PC-3 (cell line): ENCODE results near the gene GPC6. TPM values are rescaled to one million over a fixed set of nuclear protein-coding genes. Genes with fewer than 3 reads are reported as not detected.
A peak's percentile ranks its signal among the peaks of the same experiment; 100 is the strongest.

Experiments used
- ATAC-seq: fragments of 200-7000 bp; cut with Tn5 transposase; 2 replicates; pipeline ENCODE4 v1.9.1; 2020; ENCODE audit warnings: mild to moderate bottlenecking, moderate library complexity
- BruUV-seq: library from RNA; stranded (reverse); fragments of 400-500 nt; replicated peaks from 2 replicates; lab custom pipeline; 2021; lab: Mats Ljungman, UMichigan
- CTCF ChIA-PET: fragments of 300-600 bp; sonication (Branson Sonifier 250); formaldehyde crosslinking; loops from one replicate; lab custom pipeline; 2022; ENCODE audit warnings: antibody characterized with exemption; lab: Charles Lee
- POLR2A ChIA-PET: fragments of 300-600 bp; sonication (Branson Sonifier 250); formaldehyde crosslinking; loops from one replicate; lab custom pipeline; 2022; ENCODE audit warnings: antibody characterized with exemption; ENCODE audit not compliant: unreplicated experiment; lab: Charles Lee
- DNase-seq: peaks from one replicate; pipeline ENCODE4 v3.0.0-alpha.2; 2015
- H2AFZ ChIP-seq: fragments of 300-600 bp; sonication (generic); 2 replicates; pipeline ENCODE4 v1.6.0; 2016; ENCODE audit warnings: antibody characterized with exemption, low read length
- H3F3A ChIP-seq: fragments of 300-600 bp; sonication (generic); one replicate; pipeline ENCODE4 v1.6.0; 2017; ENCODE audit warnings: antibody characterized with exemption, low read length, control low read depth, mild to moderate bottlenecking; ENCODE audit not compliant: unreplicated experiment
- H3K27ac ChIP-seq: fragments of 300-600 bp; sonication (generic); 2 replicates; pipeline ENCODE4 v1.5.1; 2016; ENCODE audit warnings: mild to moderate bottlenecking, low read length
- H3K27me3 ChIP-seq: fragments of 300-600 bp; sonication (generic); 2 replicates; pipeline ENCODE4 v1.6.1; 2016; ENCODE audit warnings: low read length, mixed read lengths
- H3K36me3 ChIP-seq: fragments of 300-600 bp; sonication (generic); 2 replicates; pipeline ENCODE4 v1.6.1; 2016; ENCODE audit warnings: low read depth, mixed run types, low read length, mixed read lengths
- H3K4me1 ChIP-seq: fragments of 300-600 bp; sonication (generic); 2 replicates; pipeline ENCODE4 v1.5.1; 2016; ENCODE audit warnings: low read length; ENCODE audit not compliant: insufficient read depth
- H3K4me2 ChIP-seq: fragments of 300-600 bp; sonication (generic); 2 replicates; pipeline ENCODE4 v1.6.0; 2016; ENCODE audit warnings: low read length
- H3K4me3 ChIP-seq: fragments of 300-600 bp; sonication (generic); 2 replicates; pipeline ENCODE4 v1.5.1; 2016; ENCODE audit warnings: mild to moderate bottlenecking, low read length, mixed read lengths
- H3K79me2 ChIP-seq: fragments of 300-600 bp; sonication (generic); 2 replicates; pipeline ENCODE4 v1.6.1; 2017; ENCODE audit warnings: low read length, mixed read lengths
- H3K9ac ChIP-seq: fragments of 300-600 bp; sonication (generic); 2 replicates; pipeline ENCODE4 v1.6.0; 2016; ENCODE audit warnings: mild to moderate bottlenecking, low read length
- H3K9me2 ChIP-seq: fragments of 300-600 bp; sonication (generic); replicated peaks from 2 replicates; pipeline ENCODE4 v1.6.1; 2016; ENCODE audit warnings: mixed run types, low read length, mixed read lengths
- H3K9me3 ChIP-seq: fragments of 300-600 bp; sonication (generic); 2 replicates; pipeline ENCODE4 v1.6.1; 2016; ENCODE audit warnings: low read length, mixed read lengths
- H4K20me1 ChIP-seq: fragments of 300-600 bp; sonication (generic); 2 replicates; pipeline ENCODE4 v1.6.1; 2016; ENCODE audit warnings: low read length, mixed read lengths
- CTCF ChIP-seq: fragments of 300-600 bp; sonication (generic); conservative IDR thresholded peaks from 2 replicates; pipeline ENCODE4 v1.5.1; 2017; ENCODE audit warnings: antibody characterized with exemption, low read depth, mild to moderate bottlenecking, low read length
- EZH2 ChIP-seq: fragments of 300-600 bp; sonication (generic); IDR thresholded peaks from one replicate; pipeline ENCODE4 v1.6.1; 2017; ENCODE audit warnings: antibody characterized with exemption, mild to moderate bottlenecking, low read length; ENCODE audit not compliant: unreplicated experiment
- EZH2phosphoT487 ChIP-seq: fragments of 300-600 bp; sonication (generic); IDR thresholded peaks from 2 replicates; pipeline ENCODE4 v1.6.1; 2018; ENCODE audit warnings: mild to moderate bottlenecking, antibody characterized with exemption, low read length, borderline replicate concordance
- intact Hi-C: fragments of 100-400 bp; cut with micrococcal nuclease; formaldehyde crosslinking; loops from 2 replicates; pipeline ENCODE4 v1.9.0; 2023
- total RNA-seq: library from RNA; depleted of rRNA; stranded (reverse); fragments of >200 nt; gene quantifications from 2 replicates; pipeline ENCODE4 v1.2.3, GENCODE V29; 2014

GPC6 gene
- total RNA-seq, 1 experiment from 2014 or later, result 3.5 TPM

GRCh38 chr13:93338030-93338429, 111.4 kb downstream of the GPC6 start:
- no peak overlapping the region for H2AFZ ChIP-seq
- CTCF ChIA-PET, result no interaction called here
- H3K4me2 ChIP-seq, result no peak overlapping the region

GRCh38 chr13:93338906-93339305, 112.3 kb downstream of the GPC6 start:
- DNase-seq, result peak; percentile 49
- Histone ChIP-seq H3K9me2 (no peaks in the 10 kb centered on the region), H3K4me2 (no peak overlapping the region), H3K9ac (no peak overlapping the region), H3K27ac (no peak overlapping the region), H3K79me2 (no peaks in the 10 kb centered on the region), H3K9me3 (no peaks in the 10 kb centered on the region), H3K27me3 (no peaks in the 10 kb centered on the region), H2AFZ (no peak overlapping the region), H3K4me3 (no peak overlapping the region), H4K20me1 (no peaks in the 10 kb centered on the region), H3F3A (no peaks in the 10 kb centered on the region), H3K4me1 (peaks cover 12% of the 10 kb centered on the region; the same call in 1 of the 2 replicates), H3K36me3 (no peaks in the 10 kb centered on the region)
- POLR2A ChIA-PET, result no interaction called here
- BruUV-seq, result no TSS peak
- ATAC-seq, result peak; percentile 80
- intact Hi-C loops, result no loop called here
- CTCF ChIA-PET, result no interaction called here
- TF ChIP-seq EZH2phosphoT487, result no peak
- no peak for TF ChIP-seq EZH2
- TF ChIP-seq CTCF, result no peak

More at GRCh38 chr13:93338030-93338429, 111.4 kb downstream of the GPC6 start:
- DNase-seq (no peak), ATAC-seq (no peak)
- BruUV-seq, result no TSS peak
- no peaks in the 10 kb centered on the region for H3K36me3 ChIP-seq
- intact Hi-C loops, result no loop called here
- no peaks in the 10 kb centered on the region for H3K79me2 ChIP-seq
- H3K9me2 ChIP-seq, result no peaks in the 10 kb centered on the region
- POLR2A ChIA-PET, result no interaction called here
- H4K20me1 ChIP-seq, result no peaks in the 10 kb centered on the region
- no peak overlapping the region for H3K9ac ChIP-seq
- no peaks in the 10 kb centered on the region for H3F3A ChIP-seq
- no peaks in the 10 kb centered on the region for H3K27me3 ChIP-seq
- H3K4me1 ChIP-seq, result peaks cover 12% of the 10 kb centered on the region; the same call in 1 of the 2 replicates
- H3K4me3 ChIP-seq, result no peak overlapping the region
- H3K9me3 ChIP-seq, result no peaks in the 10 kb centered on the region
- no peak overlapping the region for H3K27ac ChIP-seq
- TF ChIP-seq CTCF (no peak), EZH2phosphoT487 (no peak), EZH2 (no peak)

GRCh38 chr13:93339550-93339949, 112.9 kb downstream of the GPC6 start:
- H3K9ac ChIP-seq, result no peak overlapping the region
- no peaks in the 10 kb centered on the region for H4K20me1 ChIP-seq
- ChIA-PET POLR2A (no interaction called here), CTCF (no interaction called here)
- DNase-seq, result no peak
- intact Hi-C loops, result no loop called here
- BruUV-seq, result no TSS peak
- ATAC-seq, result no peak
- no peaks in the 10 kb centered on the region for H3K9me2 ChIP-seq
- no peaks in the 10 kb centered on the region for H3F3A ChIP-seq
- H3K9me3 ChIP-seq, result no peaks in the 10 kb centered on the region
- TF ChIP-seq CTCF (no peak), EZH2phosphoT487 (no peak), EZH2 (no peak)
- no peaks in the 10 kb centered on the region for H3K79me2 ChIP-seq
- no peak overlapping the region for H3K4me2 ChIP-seq
- peaks cover 12% of the 10 kb centered on the region; the same call in 1 of the 2 replicates for H3K4me1 ChIP-seq
- no peak overlapping the region for H2AFZ ChIP-seq
- H3K27me3 ChIP-seq, result no peaks in the 10 kb centered on the region
- no peak overlapping the region for H3K27ac ChIP-seq
- no peak overlapping the region for H3K4me3 ChIP-seq
- H3K36me3 ChIP-seq, result no peaks in the 10 kb centered on the region
